CD4-positive, alpha-beta memory T cell (primary cell): ENCODE measurements around the gene CDKL4. TPM values are rescaled to one million over a fixed set of nuclear protein-coding genes. Genes with fewer than 3 reads are reported as not detected.
"Not testable (repeated sequence)": the region's sequence is repeated elsewhere in the genome, so short reads cannot be mapped to it uniquely, and the experiment has no call there.

Experiments used
- CTCF ChIA-PET: fragments of 350-600 bp; sonication (Branson Sonifier 250); formaldehyde crosslinking; loops from one replicate; lab custom pipeline; 2021; ENCODE audit warnings: inconsistent platforms; ENCODE audit not compliant: partially characterized antibody; lab: Charles Lee
- POLR2A ChIA-PET: fragments of 350-600 bp; sonication (Branson Sonifier 250); formaldehyde crosslinking; loops from one replicate; lab custom pipeline; 2021; ENCODE audit not compliant: partially characterized antibody; lab: Charles Lee
- DNase-seq, 5 donors: peaks; one replicate each; pipeline versions ENCODE4 v3.0.0 to v3.0.0-alpha.2; 2020 to 2022; ENCODE audit warnings: mixed read lengths in 1 of 5
- H3K27ac ChIP-seq: one replicate; pipeline ENCODE4 v1.7.0; 2013; ENCODE audit warnings: low read depth, low read length
- H3K27me3 ChIP-seq: 2 replicates; pipeline ENCODE4 v1.7.0; 2013; ENCODE audit warnings: mild to moderate bottlenecking, low read length, moderate library complexity; ENCODE audit not compliant: insufficient read depth
- H3K36me3 ChIP-seq: 2 replicates; pipeline ENCODE4 v1.7.0; 2013; ENCODE audit warnings: mild to moderate bottlenecking, low read length, moderate library complexity; ENCODE audit not compliant: insufficient read depth
- H3K4me1 ChIP-seq: 2 replicates; pipeline ENCODE4 v1.7.0; 2013; ENCODE audit warnings: mild to moderate bottlenecking, low read length, moderate library complexity; ENCODE audit not compliant: insufficient read depth
- H3K4me3 ChIP-seq, 2 donors: one replicate each; pipeline ENCODE4 v1.7.0; 2013; ENCODE audit warnings: low read length in 2 of 2, mild to moderate bottlenecking in 1 of 2
- H3K9me3 ChIP-seq, 2 donors: one replicate each; pipeline ENCODE4 v1.7.0; 2013; ENCODE audit warnings: low read length in 2 of 2, control low read depth in 1 of 2; ENCODE audit not compliant: control insufficient read depth in 1 of 2
- H3K27ac Mint-ChIP-seq, 7 donors: one replicate each; pipeline ENCODE4 v1.8.0; 2020 to 2021; ENCODE audit warnings: mixed read lengths in 7 of 7, mild to moderate bottlenecking in 6 of 7, inconsistent platforms in 3 of 7, moderate library complexity in 3 of 7
- H3K27me3 Mint-ChIP-seq, 2 donors: one replicate each; pipeline ENCODE4 v1.8.0; 2020 to 2021; ENCODE audit warnings: mixed read lengths in 2 of 2
- H3K36me3 Mint-ChIP-seq, 2 donors: one replicate each; pipeline ENCODE4 v1.8.0; 2020 to 2021; ENCODE audit warnings: mixed read lengths in 2 of 2, inconsistent platforms in 1 of 2, mild to moderate bottlenecking in 1 of 2
- H3K4me1 Mint-ChIP-seq, 4 donors: one replicate each; pipeline ENCODE4 v1.8.0; 2020 to 2021; ENCODE audit warnings: mixed read lengths in 4 of 4, mild to moderate bottlenecking in 1 of 4
- H3K4me3 Mint-ChIP-seq, 8 donors: one replicate each; pipeline ENCODE4 v1.8.0; 2020 to 2021; ENCODE audit warnings: mixed read lengths in 8 of 8, mild to moderate bottlenecking in 7 of 8, moderate library complexity in 6 of 8, inconsistent platforms in 3 of 8
- H3K9me3 Mint-ChIP-seq, 8 donors: one replicate each; pipeline ENCODE4 v1.8.0; 2020 to 2021; ENCODE audit warnings: mixed read lengths in 8 of 8, mild to moderate bottlenecking in 5 of 8, inconsistent platforms in 3 of 8, moderate library complexity in 1 of 8
- intact Hi-C: fragments of 100-400 bp; cut with micrococcal nuclease; formaldehyde crosslinking; loops from one replicate; pipeline ENCODE4 v1.15.1; 2023
- polyA plus RNA-seq, 2 donors: library from polyadenylated mRNA; unstranded; fragments of 300-500 nt; fragmentation: Illumina TruSeq; gene quantifications; one replicate each; pipeline ENCODE4 v1.2.3, GENCODE V29; 2021
- total RNA-seq, 2 experiments: library from RNA; stranded (reverse); gene quantifications; one replicate each; pipeline ENCODE4 v1.2.3, GENCODE V29; 2021

The CDKL4 gene
- total and polyA plus RNA-seq, 4 experiments from 2014 or later: 0.38 TPM; not detected in 3

- H3K4me1 Mint-ChIP-seq, H3K27ac ChIP-seq, H3K27ac Mint-ChIP-seq, H3K36me3 ChIP-seq, CTCF ChIA-PET, H3K27me3 ChIP-seq, H3K36me3 Mint-ChIP-seq, H3K27me3 Mint-ChIP-seq, H3K9me3 Mint-ChIP-seq, DNase-seq, H3K9me3 ChIP-seq, H3K4me1 ChIP-seq, H3K4me3 Mint-ChIP-seq, H3K4me3 ChIP-seq: not testable (repeated sequence)
- intact Hi-C loops: loop anchor here (5.0 kb wide), 1 partner anchor 40 kb away; no protein-coding TSS in a partner anchor
- POLR2A ChIA-PET: interaction anchor here (1.1 to 1.8 kb wide), 2 partner anchors 44 to 45 kb away, joined by 3 to 4 read pairs; no protein-coding TSS in a partner anchor
Observed at GRCh38 chr2:39172047-39172706, 71.6 kb downstream of the CDKL4 start.

GRCh38 chr2:39171621-39172020 lies 72.1 kb downstream of the CDKL4 start:
- Mint-ChIP-seq H3K4me1 (peaks cover 3 to 5% (median 4%) of the 10 kb centered on the region in 4 donors), H3K36me3 (no peaks in the 10 kb centered on the region), H3K9me3 (no peaks in the 10 kb centered on the region), H3K27ac (peak overlapping the region in 2 of 7 donors; percentile 46 to 50), H3K4me3 (no peak overlapping the region), H3K27me3 (no peaks in the 10 kb centered on the region)
- H3K4me1 ChIP-seq: no peaks in the 10 kb centered on the region
- H3K9me3 ChIP-seq: no peaks in the 10 kb centered on the region
- no peaks in the 10 kb centered on the region for H3K27me3 ChIP-seq
- no peak for DNase-seq
- ChIA-PET POLR2A (interaction anchor here (1.1 to 1.8 kb wide), 2 partner anchors 43 to 45 kb away, joined by 3 to 4 read pairs; no protein-coding TSS in a partner anchor), CTCF (no interaction called here)
- H3K4me3 ChIP-seq: no peak overlapping the region
- H3K36me3 ChIP-seq: no peaks in the 10 kb centered on the region
- intact Hi-C loops: loop anchor here (5.0 kb wide), 1 partner anchor 39 kb away; no protein-coding TSS in a partner anchor
- no peak overlapping the region for H3K27ac ChIP-seq

- Histone ChIP-seq H3K4me3 (no peak overlapping the region), H3K36me3 (no peaks in the 10 kb centered on the region), H3K9me3 (no peaks in the 10 kb centered on the region), H3K27me3 (no peaks in the 10 kb centered on the region), H3K27ac (no peak overlapping the region), H3K4me1 (no peaks in the 10 kb centered on the region)
- ChIA-PET CTCF (interaction anchor here (0.9 to 1.4 kb wide), 3 partner anchors 31 to 65 kb away, joined by 3 read pairs; no protein-coding TSS in a partner anchor), POLR2A (interaction anchor here (0.9 to 1.0 kb wide), 2 partner anchors 20 to 44 kb away, joined by 3 read pairs; partner anchors contain the start of gene SOS1)
- Mint-ChIP-seq H3K27ac (no peak overlapping the region), H3K4me1 (peaks cover 2 to 5% (median 4%) of the 10 kb centered on the region in 4 donors), H3K27me3 (no peaks in the 10 kb centered on the region), H3K4me3 (no peak overlapping the region), H3K9me3 (no peaks in the 10 kb centered on the region), H3K36me3 (no peaks in the 10 kb centered on the region)
- no peak for DNase-seq
- intact Hi-C loops: no loop called here
Observed at GRCh38 chr2:39164089-39164488, 79.7 kb downstream of the CDKL4 start.

GRCh38 chr2:39160982-39161381 lies 82.8 kb downstream of the CDKL4 start:
- DNase-seq: no peak
- H3K9me3 Mint-ChIP-seq: no peaks in the 10 kb centered on the region
- H3K27me3 ChIP-seq: no peaks in the 10 kb centered on the region
- ChIA-PET POLR2A (interaction anchor here (0.6 to 1.1 kb wide), 3 partner anchors 25 to 40 kb away, joined by 3 to 4 read pairs (median 3); partner anchors contain the start of gene SOS1), CTCF (interaction anchor here (1.7 kb wide), 1 partner anchor 68 kb away, joined by 6 read pairs; no protein-coding TSS in a partner anchor)
- no peak overlapping the region for H3K4me3 Mint-ChIP-seq
- no peak overlapping the region for H3K27ac ChIP-seq
- no peaks in the 10 kb centered on the region for H3K36me3 ChIP-seq
- H3K4me1 Mint-ChIP-seq: peaks cover 0 to 4% (median 0%) of the 10 kb centered on the region in 4 donors
- no peaks in the 10 kb centered on the region for H3K9me3 ChIP-seq
- H3K27ac Mint-ChIP-seq: no peak overlapping the region
- no peak overlapping the region for H3K4me3 ChIP-seq
- H3K36me3 Mint-ChIP-seq: no peaks in the 10 kb centered on the region
- no peaks in the 10 kb centered on the region for H3K27me3 Mint-ChIP-seq
- intact Hi-C loops: no loop called here
- no peaks in the 10 kb centered on the region for H3K4me1 ChIP-seq

GRCh38 chr2:39159283-39159682 lies 84.5 kb downstream of the CDKL4 start:
- Histone ChIP-seq H3K4me1 (no peaks in the 10 kb centered on the region), H3K27ac (no peak overlapping the region), H3K36me3 (no peaks in the 10 kb centered on the region), H3K27me3 (no peaks in the 10 kb centered on the region), H3K9me3 (no peaks in the 10 kb centered on the region), H3K4me3 (no peak overlapping the region)
- Mint-ChIP-seq H3K36me3 (no peaks in the 10 kb centered on the region), H3K27me3 (no peaks in the 10 kb centered on the region), H3K27ac (no peak overlapping the region), H3K4me1 (peaks cover 0 to 2% (median 0%) of the 10 kb centered on the region in 4 donors), H3K4me3 (no peak overlapping the region), H3K9me3 (no peaks in the 10 kb centered on the region)
- POLR2A ChIA-PET: no interaction called here
- DNase-seq: no peak
- intact Hi-C loops: no loop called here
- CTCF ChIA-PET: no interaction called here

- Mint-ChIP-seq H3K4me3 (no peak overlapping the region), H3K9me3 (no peaks in the 10 kb centered on the region), H3K27me3 (no peaks in the 10 kb centered on the region), H3K27ac (no peak overlapping the region), H3K36me3 (no peaks in the 10 kb centered on the region), H3K4me1 (peaks cover 0 to 2% (median 0%) of the 10 kb centered on the region in 4 donors)
- intact Hi-C loops: no loop called here
- H3K4me1 ChIP-seq: no peaks in the 10 kb centered on the region
- no peaks in the 10 kb centered on the region for H3K9me3 ChIP-seq
- H3K27me3 ChIP-seq: no peaks in the 10 kb centered on the region
- DNase-seq: no peak
- ChIA-PET POLR2A (interaction anchor here (1.0 kb wide), 1 partner anchor 59 kb away, joined by 3 read pairs; no protein-coding TSS in a partner anchor), CTCF (no interaction called here)
- H3K4me3 ChIP-seq: no peak overlapping the region
- no peaks in the 10 kb centered on the region for H3K36me3 ChIP-seq
- H3K27ac ChIP-seq: no peak overlapping the region
Observed at GRCh38 chr2:39158351-39158750, 85.4 kb downstream of the CDKL4 start.

- no peaks in the 10 kb centered on the region for H3K27me3 Mint-ChIP-seq
- no peak overlapping the region for H3K27ac Mint-ChIP-seq
- peaks cover 0 to 2% (median 0%) of the 10 kb centered on the region in 8 donors for H3K9me3 Mint-ChIP-seq
- Histone ChIP-seq H3K4me1 (no peaks in the 10 kb centered on the region), H3K36me3 (no peaks in the 10 kb centered on the region), H3K4me3 (no peak overlapping the region), H3K9me3 (no peaks in the 10 kb centered on the region), H3K27me3 (no peaks in the 10 kb centered on the region), H3K27ac (no peak overlapping the region)
- intact Hi-C loops: no loop called here
- H3K4me1 Mint-ChIP-seq: no peaks in the 10 kb centered on the region
- POLR2A ChIA-PET: no interaction called here
- DNase-seq: no peak
- H3K36me3 Mint-ChIP-seq: no peaks in the 10 kb centered on the region
- no peak overlapping the region for H3K4me3 Mint-ChIP-seq
- CTCF ChIA-PET: no interaction called here
Observed at GRCh38 chr2:39156846-39157245, 86.9 kb downstream of the CDKL4 start.
